IPS DF 4.7 (cell line): ENCODE measurements around the gene TMEM134.
"Not testable (repeated sequence)": the region's sequence is repeated elsewhere in the genome, so short reads cannot be mapped to it uniquely, and the experiment has no call there.

Experiments
- DNase-seq: peaks from one replicate; pipeline ENCODE4 v3.0.0-alpha.2; 2013; ENCODE audit warnings: low spot score; ENCODE audit errors: extremely low read depth

TMEM134 gene

GRCh38 chr11:67485873-67486361 lies 16.9 kb upstream of the TMEM134 start:
- not testable (repeated sequence) for DNase-seq

GRCh38 chr11:67484847-67485311 lies 15.8 kb upstream of the TMEM134 start:
- DNase-seq = no peak

- DNase-seq = no peak
Measured at GRCh38 chr11:67483831-67484665, 15.0 kb upstream of the TMEM134 start.

- DNase-seq = peak; percentile 95
Measured at GRCh38 chr11:67482827-67483798, 14.1 kb upstream of the TMEM134 start, which contains the start of gene AIP. Gene AIP, plus strand, starts transcription at chr11:67483026. Its CDS starts 133 bp downstream, at chr11:67483159.

GRCh38 chr11:67482275-67482826 lies 13.3 kb upstream of the TMEM134 start:
- no peak for DNase-seq

GRCh38 chr11:67477344-67478050 lies 8.4 kb upstream of the TMEM134 start:
- not testable (repeated sequence) for DNase-seq

- DNase-seq = not testable (repeated sequence)
Measured at GRCh38 chr11:67476692-67477091, 7.6 kb upstream of the TMEM134 start.

GRCh38 chr11:67472882-67473281 lies 3.8 kb upstream of the TMEM134 start:
- no peak for DNase-seq

- no peak for DNase-seq
Measured at GRCh38 chr11:67470337-67471002, 1.4 kb upstream of the TMEM134 start.

- DNase-seq = no peak
Measured at GRCh38 chr11:67469508-67469811, 409 bp upstream of the TMEM134 start.

GRCh38 chr11:67468456-67468758 lies 644 bp downstream of the TMEM134 start:
- DNase-seq = no peak

GRCh38 chr11:67468056-67468455 lies 995 bp downstream of the TMEM134 start:
- no peak for DNase-seq

- DNase-seq = no peak
Measured at GRCh38 chr11:67466962-67467771, 1.9 kb downstream of the TMEM134 start.

GRCh38 chr11:67466367-67466766 lies 2.7 kb downstream of the TMEM134 start:
- no peak for DNase-seq

GRCh38 chr11:67465530-67465929 lies 3.5 kb downstream of the TMEM134 start:
- not testable (repeated sequence) for DNase-seq

- DNase-seq = no peak
Measured at GRCh38 chr11:67465189-67465510, 3.9 kb downstream of the TMEM134 start.

- DNase-seq = no peak
Measured at GRCh38 chr11:67464411-67465188, 4.5 kb downstream of the TMEM134 start.

- DNase-seq = no peak
Measured at GRCh38 chr11:67463680-67464410, 5.2 kb downstream of the TMEM134 start.
